ENCODE results near the gene CPSF4.
"Not testable (repeated sequence)": the region's sequence is repeated elsewhere in the genome, so short reads cannot be mapped to it uniquely, and the experiment has no call there.

Gene CPSF4

DNA sequence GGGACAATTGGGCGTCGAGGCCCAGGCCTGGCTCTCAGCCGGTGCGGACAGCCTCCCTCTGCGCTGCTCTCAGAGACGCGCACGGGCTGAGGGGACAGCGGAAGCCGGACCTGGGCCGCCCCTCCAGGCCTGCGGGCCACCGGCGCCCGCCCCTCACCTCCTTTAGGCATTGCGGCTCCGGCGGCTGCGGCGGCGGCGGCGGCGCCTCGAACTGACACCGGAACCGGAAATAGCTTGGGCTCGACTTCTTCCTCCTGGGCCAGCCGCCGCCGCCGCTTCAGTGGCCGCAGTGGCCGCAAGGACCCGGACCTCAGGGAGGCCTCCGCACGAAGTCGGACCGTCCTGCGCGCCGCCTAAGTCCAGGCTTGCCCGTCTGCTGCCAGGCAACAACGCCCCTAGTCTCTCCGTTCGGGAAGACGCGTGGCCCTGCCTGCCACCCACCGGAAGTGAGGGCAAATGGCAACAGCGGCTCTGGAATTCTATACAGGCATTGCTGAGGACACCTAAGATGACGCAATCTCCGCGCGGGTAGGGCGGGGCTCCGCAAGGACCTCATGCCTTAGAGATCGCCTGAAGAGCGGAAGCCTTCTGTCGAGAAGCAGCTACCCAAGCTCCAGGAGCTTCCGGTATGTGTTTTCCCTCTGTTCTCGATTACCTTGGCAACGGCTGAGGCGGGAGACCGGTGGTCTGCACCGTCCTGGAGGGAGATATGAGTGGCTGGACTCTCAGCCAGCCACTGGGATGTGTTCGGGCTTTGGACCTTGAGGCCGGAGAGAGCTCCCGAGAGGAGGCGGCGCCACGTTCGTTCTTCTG lies 30.2 kb upstream of the CPSF4 start, which contains the start of the genes BUD31 and PDAP1:
Gene BUD31 (plus strand): TSS at position 591 of the 813 bp plus-strand sequence. CDS start 2,124 bp downstream, outside the sequence.
Gene PDAP1 (minus strand): TSS at position 219 of the 813 bp plus-strand sequence. CDS start 49 bp downstream, at position 170.
- peak; percentile 96 for DNase-seq

- DNase-seq = no peak
Measured at GRCh38 chr7:99409192-99409572, 29.6 kb upstream of the CPSF4 start.

DNA sequence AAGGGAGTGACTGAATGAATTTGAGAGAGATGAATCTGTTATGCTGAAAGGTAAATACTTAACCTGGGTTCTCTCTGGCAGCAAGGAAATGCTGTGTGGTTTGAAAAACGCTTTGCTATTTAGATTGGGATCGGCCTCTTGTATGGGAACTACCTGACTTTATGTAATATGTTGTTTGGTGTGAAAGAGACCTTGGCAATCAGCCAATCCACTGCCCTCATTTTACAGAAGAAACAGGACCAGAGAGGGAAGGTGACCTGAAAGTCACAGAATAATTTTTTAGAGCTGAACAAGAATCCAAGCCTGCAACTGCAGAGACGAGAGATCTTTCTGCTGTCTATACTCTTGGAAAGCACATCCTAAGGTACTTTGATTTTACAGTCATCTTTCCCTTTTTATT lies 28.9 kb upstream of the CPSF4 start:
- DNase-seq = no peak

DNA sequence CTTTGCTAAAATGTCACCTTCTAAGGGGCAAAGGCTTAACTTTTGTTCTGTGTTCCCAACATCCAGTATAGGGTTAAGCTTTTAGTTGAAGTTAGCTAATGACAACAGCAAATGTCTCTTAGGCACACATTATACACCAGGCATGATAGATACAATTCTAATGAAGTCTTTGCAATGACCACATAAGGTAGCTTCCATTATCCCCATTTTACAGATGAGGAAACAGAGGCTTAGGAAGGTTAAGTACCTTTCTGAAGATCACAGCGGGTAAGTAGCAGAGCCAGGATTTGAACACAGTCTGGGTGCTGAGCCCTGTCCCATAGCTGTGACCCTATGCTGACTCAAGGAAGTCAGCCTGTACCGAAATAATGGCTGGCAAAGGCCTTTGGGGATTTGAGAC lies 28.1 kb upstream of the CPSF4 start:
- no peak for DNase-seq

DNA sequence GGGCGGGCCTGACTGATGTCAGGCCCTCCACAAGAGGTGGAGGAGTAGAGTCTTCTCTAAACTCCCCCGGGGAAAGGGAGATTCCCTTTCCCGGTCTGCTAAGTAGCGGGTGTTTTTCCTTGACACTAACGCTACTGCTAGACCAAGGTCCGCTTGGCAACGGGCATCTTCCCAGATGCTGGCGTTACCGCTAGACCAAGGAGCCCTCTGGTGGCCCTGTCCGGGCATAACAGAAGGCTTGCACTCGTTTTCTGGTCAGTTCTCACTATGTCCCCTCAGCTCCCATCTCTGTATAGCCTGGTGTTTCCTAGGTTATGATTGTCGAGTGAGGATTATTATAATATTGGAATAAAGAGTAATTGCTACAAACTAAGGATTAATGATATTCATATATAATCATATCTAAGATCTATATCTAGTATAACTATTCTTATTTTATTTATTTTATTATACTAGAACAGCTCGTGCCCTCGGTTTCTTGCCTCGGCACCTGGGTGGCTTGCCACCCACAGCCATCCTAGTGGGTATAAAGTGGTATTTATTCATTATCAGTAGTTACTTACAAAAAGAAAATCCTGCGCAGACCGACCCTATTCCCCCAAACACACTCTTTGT lies 23.1 kb upstream of the CPSF4 start:
- peak; percentile 61 for DNase-seq

GRCh38 chr7:99418260-99418659 lies 20.5 kb upstream of the CPSF4 start:
- DNase-seq = no peak

- DNase-seq = no peak
Measured at GRCh38 chr7:99419323-99420021, 19.3 kb upstream of the CPSF4 start.

- DNase-seq = no peak
Measured at GRCh38 chr7:99420213-99420612, 18.5 kb upstream of the CPSF4 start.

DNA sequence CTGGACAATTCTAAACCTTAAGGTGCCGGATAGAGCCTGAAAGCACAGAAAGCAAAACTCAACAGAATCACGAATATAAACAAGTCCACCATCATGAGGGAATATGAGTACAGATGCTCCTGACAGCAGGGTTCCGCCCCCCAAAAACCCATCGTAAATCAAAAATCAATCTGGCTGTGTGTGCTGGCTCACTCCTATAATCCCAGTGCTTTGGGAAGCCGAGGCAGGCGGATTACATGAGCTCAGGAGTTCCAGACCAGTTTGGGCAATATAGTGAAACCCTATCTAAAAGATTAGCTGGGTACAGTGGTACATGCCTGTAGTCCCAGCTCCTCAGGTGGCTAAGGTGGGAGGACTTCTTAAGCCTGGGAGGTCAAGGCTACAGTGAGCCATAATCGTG lies 17.8 kb upstream of the CPSF4 start:
- no peak for DNase-seq

GRCh38 chr7:99422186-99422585 lies 16.6 kb upstream of the CPSF4 start:
- DNase-seq = no peak

DNA sequence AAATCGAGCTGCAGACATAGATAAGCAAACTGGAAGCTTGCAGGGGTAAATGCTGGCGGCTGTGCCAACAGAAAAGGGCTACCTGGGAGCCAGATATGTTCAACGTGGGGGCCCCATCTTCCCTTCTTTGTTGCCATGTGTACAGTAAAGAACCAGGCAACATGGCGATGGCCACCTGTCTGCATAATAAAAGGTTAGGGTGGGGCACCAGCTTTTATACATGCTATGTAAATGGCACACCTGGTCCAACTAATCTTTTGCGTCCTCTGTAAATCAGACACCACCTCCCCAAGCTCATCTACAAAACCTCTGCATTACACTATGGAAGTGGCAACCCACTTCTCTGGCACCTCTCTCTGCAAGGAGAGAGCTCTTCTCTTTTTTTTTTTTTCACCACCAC lies 16.1 kb upstream of the CPSF4 start:
- DNase-seq = no peak

DNA sequence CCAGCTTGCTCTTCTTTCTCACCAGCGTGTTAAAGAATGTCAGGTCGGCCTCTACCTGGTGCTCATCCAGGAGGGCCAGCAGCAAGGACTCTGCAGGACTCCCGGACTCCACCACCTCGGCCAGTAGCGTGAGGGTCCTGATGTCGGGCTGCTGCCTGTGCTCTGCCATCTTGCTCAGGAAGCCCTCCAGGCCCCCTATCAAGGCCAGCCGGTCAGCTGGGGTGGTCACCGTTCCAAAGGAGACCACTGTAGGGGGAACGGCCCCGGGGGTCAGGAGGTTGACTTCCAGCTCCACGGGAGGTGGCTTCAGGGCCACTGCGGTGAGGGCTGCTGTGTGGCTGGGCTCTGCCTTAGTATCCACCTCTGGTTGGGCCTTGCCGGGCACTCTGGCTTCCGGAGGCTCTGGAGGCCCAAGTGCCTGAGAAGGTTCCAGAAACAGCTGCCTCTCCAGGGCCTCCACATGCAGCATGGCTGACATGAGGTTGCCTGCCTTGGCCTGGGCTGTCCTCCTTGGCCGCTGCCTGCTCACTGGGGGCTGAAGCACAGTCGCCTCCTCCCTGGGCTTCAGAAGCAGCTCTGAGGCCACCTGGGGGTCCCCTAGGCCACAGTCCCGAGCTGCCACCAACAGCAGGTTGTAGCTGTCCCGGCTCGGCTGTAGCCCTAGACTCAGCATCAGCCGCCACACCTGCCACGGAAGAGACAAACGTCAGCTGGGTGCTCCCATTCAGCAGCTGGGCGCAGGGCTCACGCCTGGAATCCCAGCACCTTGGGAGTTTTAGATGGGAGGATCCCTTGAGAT lies 13.6 kb upstream of the CPSF4 start:
- DNase-seq = no peak

GRCh38 chr7:99428972-99429566 lies 9.7 kb upstream of the CPSF4 start:
- DNase-seq = no peak

- DNase-seq = no peak
Measured at GRCh38 chr7:99429756-99430155, 9.0 kb upstream of the CPSF4 start.

DNA sequence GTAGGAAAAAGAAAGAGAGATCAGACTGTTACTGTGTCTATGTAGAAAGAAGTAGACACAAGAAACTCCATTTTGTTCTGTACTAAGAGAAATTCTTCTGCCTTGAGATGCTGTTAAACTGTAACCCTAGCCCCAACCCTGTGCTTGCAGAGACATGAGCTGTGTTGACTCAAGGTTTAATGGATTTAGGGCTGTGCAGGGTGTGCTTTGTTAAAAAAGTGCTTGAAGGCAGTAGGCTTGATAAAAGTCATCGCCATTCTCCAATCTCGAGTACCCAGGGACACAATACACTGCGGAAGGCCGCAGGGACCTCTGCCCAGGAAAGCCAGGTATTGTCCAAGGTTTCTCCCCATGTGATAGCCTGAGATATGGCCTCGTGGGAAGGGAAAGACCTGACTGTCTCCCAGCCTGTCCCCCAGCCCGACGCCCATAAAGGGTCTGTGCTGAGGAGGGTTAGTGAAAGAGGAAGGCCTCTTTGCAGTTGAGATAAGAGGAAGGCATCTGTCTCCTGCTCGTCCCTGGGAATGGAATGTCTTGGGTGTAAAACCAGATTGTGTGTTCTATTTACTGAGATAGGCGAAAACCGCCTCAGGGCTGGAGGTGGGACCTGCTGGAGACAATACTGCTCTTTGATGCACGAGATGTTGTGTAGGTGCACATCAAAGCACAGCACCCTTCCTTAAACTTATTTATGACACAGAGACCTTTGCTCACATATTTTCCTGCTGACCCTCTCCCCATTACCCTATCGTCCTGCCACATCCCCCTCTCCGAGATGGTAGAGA lies 6.8 kb upstream of the CPSF4 start:
- not testable (repeated sequence) for DNase-seq

GRCh38 chr7:99433158-99433557 lies 5.6 kb upstream of the CPSF4 start:
- no peak for DNase-seq

GRCh38 chr7:99437946-99438572 lies 684 bp upstream of the CPSF4 start:
- no peak for DNase-seq

DNA sequence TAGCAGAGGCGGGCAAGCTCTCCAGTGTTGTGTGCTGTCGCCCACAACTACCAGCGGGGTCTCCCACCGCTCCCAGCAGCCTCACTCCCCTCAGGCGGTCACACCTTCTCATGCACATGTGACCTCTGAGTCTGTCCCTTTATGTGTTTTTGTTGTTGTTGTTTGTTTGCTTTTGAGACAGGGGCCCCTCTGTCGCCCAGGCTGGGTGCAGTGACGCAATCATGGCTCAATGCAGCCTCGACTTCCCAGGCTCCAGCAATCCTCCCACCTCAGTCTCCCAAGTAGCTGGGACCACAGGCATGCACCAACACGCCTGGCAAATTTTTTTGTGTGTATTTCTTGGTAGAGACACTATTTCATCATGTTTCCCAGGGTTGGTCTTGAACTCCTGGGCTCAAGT lies 1.5 kb downstream of the CPSF4 start:
- DNase-seq = no peak

- DNase-seq = no peak
Measured at GRCh38 chr7:99446096-99446495, 7.4 kb downstream of the CPSF4 start.

DNA sequence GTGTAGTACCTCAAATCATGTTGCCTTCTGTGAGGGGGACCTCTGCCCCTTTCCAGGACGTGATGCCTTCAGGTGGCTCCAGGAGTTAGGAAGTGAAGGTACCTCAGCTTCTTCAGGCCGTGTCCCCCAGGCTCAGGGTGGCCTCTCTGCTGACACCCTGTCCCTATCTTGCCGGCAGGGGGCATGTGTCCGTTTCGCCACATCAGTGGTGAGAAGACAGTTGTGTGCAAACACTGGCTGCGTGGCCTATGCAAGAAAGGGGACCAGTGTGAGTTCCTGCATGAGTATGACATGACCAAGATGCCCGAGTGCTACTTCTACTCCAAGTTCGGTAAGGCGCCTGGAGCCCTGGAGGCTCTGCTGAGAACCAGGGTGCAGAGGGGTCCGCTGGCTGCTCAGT lies 9.2 kb downstream of the CPSF4 start:
- no peak for DNase-seq

- DNase-seq = no peak
Measured at GRCh38 chr7:99448855-99449254, 10.1 kb downstream of the CPSF4 start.

Data from left hindlimb (tissue), 1 donor.